ENCODE data around the gene ITLN1.

- TF ChIP-seq, protein P1, sequence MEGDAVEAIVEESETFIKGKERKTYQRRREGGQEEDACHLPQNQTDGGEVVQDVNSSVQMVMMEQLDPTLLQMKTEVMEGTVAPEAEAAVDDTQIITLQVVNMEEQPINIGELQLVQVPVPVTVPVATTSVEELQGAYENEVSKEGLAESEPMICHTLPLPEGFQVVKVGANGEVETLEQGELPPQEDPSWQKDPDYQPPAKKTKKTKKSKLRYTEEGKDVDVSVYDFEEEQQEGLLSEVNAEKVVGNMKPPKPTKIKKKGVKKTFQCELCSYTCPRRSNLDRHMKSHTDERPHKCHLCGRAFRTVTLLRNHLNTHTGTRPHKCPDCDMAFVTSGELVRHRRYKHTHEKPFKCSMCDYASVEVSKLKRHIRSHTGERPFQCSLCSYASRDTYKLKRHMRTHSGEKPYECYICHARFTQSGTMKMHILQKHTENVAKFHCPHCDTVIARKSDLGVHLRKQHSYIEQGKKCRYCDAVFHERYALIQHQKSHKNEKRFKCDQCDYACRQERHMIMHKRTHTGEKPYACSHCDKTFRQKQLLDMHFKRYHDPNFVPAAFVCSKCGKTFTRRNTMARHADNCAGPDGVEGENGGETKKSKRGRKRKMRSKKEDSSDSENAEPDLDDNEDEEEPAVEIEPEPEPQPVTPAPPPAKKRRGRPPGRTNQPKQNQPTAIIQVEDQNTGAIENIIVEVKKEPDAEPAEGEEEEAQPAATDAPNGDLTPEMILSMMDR (IDR thresholded peaks at IDR 0.05) = no peak
- no peak for TF ChIP-seq ZFX (IDR thresholded peaks at IDR 0.05; ENCODE audit: borderline replicate concordance)
Observed at GRCh38 chr1:160858507-160858906, 26.5 kb downstream of the ITLN1 start.
